Prostate gland (tissue), 2 donors: Measurements from ENCODE around the gene GEMIN2.
"Not testable (repeated sequence)": the region's sequence is repeated elsewhere in the genome, so short reads cannot be mapped to it uniquely, and the experiment has no call there.

Experiments used
- POLR2AphosphoS5 ChIP-seq: sonication (generic); formaldehyde crosslinking; IDR thresholded peaks from one replicate; pipeline ENCODE4 v1.6.1; 2017; ENCODE audit warnings: antibody characterized with exemption
- TF ChIP-seq, protein P1 (sequence below), 4 experiments: fragments of 200-600 bp in 2 of 4; fragments of 450-650 bp in 2 of 4; sonication (generic) in 2 of 4; IDR thresholded peaks; 1 replicate in 3 of 4; 2 replicates in 1 of 4; pipeline ENCODE4 v1.5.1; 2016 to 2019; ENCODE audit warnings: antibody characterized with exemption in 4 of 4, mild to moderate bottlenecking in 2 of 4, moderate library complexity in 2 of 4

DNA sequence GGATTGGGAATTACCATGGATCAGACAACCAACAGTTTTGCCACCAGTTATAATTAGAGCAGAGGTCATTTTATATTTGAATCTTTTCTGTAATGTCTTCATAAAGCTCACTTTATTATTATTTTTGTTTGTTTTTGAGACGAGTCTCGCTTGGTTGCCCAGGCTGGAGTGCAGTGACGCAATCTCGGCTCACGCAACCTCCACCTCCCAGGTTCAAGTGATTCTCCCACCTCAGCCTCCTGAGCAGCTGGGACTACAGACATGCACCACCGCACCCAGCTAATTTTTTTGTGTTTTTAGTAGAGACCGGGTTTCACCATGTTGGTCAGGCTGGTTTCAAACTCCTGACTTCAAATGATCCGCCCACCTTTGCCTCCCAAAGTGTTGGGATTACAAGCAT is 23.7 kb downstream of the GEMIN2 start:
- TF ChIP-seq POLR2AphosphoS5: not testable (repeated sequence)
- TF ChIP-seq, protein P1, sequence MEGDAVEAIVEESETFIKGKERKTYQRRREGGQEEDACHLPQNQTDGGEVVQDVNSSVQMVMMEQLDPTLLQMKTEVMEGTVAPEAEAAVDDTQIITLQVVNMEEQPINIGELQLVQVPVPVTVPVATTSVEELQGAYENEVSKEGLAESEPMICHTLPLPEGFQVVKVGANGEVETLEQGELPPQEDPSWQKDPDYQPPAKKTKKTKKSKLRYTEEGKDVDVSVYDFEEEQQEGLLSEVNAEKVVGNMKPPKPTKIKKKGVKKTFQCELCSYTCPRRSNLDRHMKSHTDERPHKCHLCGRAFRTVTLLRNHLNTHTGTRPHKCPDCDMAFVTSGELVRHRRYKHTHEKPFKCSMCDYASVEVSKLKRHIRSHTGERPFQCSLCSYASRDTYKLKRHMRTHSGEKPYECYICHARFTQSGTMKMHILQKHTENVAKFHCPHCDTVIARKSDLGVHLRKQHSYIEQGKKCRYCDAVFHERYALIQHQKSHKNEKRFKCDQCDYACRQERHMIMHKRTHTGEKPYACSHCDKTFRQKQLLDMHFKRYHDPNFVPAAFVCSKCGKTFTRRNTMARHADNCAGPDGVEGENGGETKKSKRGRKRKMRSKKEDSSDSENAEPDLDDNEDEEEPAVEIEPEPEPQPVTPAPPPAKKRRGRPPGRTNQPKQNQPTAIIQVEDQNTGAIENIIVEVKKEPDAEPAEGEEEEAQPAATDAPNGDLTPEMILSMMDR (IDR thresholded peaks at IDR 0.05): not testable (repeated sequence)
